Upper lobe of left lung (tissue), 4 donors: ENCODE data around the gene GRIA1.

Source experiments
- CTCF ChIP-seq, 6 experiments: fragments of 450-650 bp in 4 of 6; fragments of 200-600 bp in 2 of 6; sonication (generic) in 2 of 6; IDR thresholded peaks; one replicate each; pipeline ENCODE4 v1.5.1; 2016 to 2019; ENCODE audit warnings: antibody characterized with exemption in 6 of 6
- POLR2A ChIP-seq, 4 donors: fragments of 450-650 bp; IDR thresholded peaks; one replicate each; pipeline ENCODE4 v1.5.1; 2016 to 2017; ENCODE audit warnings: antibody characterized with exemption in 4 of 4, mild to moderate bottlenecking in 2 of 4
- POLR2AphosphoS5 ChIP-seq, 2 donors: sonication (generic); formaldehyde crosslinking; IDR thresholded peaks; one replicate each; pipeline ENCODE4 v1.5.1; 2017; ENCODE audit warnings: antibody characterized with exemption in 2 of 2

GRCh38 chr5:153816870-153817269, 326.4 kb downstream of the GRIA1 start:
- no peak for TF ChIP-seq POLR2A (IDR thresholded peaks at IDR 0.05)
- TF ChIP-seq CTCF (IDR thresholded peaks at IDR 0.05) = peak in 1 of 6 experiments; percentile 19
- TF ChIP-seq POLR2AphosphoS5 (IDR thresholded peaks at IDR 0.05) = no peak
